Raji (cell line): Measurements from ENCODE around the gene PXDC1.

Source experiments
- POLR2A ChIP-seq: IDR thresholded peaks from 2 replicates; pipeline ENCODE4 v1.6.1; 2011; ENCODE audit warnings: low read depth, low read length, control low read depth; ENCODE audit not compliant: insufficient read depth

Gene PXDC1

DNA sequence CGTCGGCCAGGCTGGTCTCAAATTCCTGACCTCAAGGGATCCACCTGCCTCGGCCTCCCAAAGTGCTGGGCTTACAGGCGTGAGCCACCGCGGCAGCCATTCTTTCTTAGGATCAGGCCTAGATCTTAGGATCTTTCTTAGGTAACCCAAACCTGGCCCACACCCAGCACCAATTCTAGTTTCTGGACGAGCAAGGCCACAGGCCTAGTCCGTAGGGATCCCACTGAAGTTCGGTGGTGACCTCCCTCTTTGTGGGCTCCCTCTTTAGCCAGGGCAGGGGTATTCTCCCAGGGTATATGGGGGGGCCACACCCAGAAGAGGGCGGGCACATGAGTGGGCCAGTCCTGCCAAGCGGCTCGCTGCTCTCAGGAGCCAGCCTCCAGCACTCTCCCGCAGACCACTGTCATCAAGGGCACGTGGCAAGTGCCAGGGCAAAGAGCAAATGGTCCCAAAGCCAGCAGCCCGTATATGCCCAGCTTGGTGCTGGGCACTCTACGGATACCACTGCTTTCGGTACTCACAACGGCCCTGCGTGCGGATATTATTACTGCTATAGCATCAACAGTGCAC, 6.5 kb downstream of the PXDC1 start:
- no peak for TF ChIP-seq POLR2A

DNA sequence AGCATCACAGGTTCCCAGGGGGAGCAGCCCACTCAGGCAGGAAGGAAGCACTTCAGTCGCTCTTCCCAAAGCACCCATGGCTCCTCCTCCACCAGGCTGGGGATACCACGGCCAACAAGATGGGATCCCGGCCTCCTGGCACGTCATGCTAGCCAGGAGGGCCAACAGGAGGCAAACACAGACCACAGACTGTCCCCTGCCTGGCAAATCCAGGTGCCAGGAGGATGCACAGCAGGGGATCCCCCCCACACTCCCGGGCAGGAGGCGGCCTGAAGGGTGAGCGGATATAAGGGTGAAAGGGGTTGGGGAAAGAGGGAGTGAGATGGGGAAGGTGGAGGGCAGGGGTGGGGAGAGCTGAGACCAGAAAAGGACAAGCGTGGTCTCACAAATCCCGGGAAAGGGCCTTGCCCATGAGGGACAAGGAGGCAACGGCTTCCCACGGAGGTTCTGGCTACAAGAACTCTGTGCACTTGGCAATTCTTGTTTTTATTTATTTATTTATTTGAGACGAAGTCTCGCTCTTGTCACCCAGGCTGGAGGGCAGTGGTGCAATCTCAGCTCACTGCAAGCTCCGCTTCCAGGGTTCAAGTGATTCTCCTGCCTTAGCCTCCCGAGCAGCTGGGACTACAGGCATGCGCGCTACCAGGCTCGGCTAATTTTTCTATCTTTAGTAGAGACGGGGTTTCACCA, 7.2 kb downstream of the PXDC1 start:
- TF ChIP-seq POLR2A: no peak

DNA sequence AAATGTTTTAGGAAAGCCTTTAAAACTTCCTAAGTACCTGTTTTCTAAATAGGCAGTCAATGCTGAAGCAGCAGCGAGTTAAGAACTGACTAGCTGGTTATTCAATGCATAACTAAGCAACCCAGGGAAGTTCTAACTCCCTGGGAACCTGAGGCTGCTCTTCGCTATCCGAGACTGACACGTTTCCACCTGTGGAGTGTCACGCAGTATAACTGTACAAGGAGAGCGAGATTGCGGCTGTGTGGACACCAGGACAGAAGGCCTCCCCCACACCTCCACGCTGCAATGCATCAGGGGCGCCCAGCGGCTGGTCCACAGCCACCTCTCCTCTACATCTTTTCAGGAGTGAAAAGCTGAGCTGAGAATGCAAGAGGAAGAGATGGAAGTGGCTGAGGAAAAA, 8.0 kb downstream of the PXDC1 start:
- no peak for TF ChIP-seq POLR2A

DNA sequence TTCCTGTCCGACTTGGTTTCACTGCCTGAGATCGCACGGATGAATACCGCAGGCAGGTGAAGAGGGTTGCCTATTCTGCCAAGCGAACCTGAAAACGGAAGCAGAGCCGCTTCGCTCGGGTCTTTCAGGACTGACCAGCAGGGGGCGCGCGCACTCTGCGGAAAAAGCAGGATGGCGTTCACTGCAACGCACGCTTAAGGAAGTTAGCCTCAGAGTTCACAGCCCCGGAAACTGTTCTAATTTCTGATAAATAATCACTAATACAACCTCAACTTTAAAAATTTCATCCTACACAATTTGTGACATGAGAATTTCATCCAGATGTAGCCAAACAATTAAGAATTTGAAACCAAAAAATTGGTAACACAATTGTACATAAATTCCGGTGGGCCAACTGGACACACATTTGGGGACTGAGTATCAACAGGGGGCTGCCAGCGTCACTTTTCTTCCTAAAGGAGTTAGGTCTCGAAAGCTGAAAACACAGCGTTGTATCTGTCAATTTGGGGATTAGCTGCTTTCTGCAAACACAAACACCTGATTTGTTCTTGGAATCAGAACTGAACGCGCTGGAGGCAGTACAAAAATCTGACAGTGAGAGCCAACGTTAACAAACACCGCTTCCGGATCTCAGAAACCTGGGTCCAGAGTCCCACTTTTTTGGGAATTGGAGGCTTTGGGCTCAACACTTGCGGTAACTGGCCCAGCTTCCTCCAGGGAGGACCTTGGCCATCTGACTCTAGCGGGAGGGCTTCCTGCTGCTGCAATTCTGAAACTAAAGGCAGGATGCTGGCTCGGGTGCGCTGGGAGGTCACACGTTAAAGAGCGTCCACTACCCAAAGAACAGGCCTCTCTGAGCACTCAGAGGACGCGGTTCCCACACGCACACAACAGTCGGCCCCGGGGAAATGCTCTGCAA, 8.8 kb downstream of the PXDC1 start:
- no peak for TF ChIP-seq POLR2A

DNA sequence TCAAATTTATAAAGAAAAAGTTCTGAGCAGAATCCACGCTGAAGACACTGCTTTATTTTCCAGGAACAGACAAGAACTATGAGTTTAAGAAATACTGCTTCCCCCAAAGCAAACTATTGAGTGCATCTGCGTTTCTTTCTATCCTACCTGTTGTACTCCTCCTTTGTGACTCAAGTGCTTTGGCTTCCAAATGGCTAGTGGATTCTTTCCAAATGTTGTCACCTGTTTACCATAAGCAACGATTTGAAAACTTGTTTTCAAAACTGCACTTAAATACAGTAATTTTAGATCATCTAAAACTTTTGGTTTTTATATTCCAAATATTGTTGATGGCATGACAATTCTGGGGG, 9.5 kb downstream of the PXDC1 start:
- no peak for TF ChIP-seq POLR2A

DNA sequence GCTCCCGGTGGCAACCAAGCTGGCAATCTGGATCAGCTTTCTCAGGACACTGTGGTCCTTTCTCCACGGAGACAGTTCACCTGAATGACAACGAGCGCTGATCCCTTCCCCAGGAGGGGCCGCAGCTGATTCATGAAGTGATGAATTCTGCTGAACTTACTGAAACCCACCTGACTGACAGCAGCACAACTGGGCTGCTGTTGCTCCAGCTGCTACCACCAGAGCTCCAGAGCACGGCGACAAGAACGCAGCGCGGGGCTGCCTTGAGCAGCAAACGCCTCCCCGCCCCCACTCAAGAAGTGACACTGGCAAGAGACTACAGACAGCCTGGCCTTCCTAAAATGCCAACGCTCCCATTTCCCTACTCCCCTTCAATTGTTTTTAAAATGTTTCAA, 10.0 kb downstream of the PXDC1 start:
- TF ChIP-seq POLR2A: no peak

DNA sequence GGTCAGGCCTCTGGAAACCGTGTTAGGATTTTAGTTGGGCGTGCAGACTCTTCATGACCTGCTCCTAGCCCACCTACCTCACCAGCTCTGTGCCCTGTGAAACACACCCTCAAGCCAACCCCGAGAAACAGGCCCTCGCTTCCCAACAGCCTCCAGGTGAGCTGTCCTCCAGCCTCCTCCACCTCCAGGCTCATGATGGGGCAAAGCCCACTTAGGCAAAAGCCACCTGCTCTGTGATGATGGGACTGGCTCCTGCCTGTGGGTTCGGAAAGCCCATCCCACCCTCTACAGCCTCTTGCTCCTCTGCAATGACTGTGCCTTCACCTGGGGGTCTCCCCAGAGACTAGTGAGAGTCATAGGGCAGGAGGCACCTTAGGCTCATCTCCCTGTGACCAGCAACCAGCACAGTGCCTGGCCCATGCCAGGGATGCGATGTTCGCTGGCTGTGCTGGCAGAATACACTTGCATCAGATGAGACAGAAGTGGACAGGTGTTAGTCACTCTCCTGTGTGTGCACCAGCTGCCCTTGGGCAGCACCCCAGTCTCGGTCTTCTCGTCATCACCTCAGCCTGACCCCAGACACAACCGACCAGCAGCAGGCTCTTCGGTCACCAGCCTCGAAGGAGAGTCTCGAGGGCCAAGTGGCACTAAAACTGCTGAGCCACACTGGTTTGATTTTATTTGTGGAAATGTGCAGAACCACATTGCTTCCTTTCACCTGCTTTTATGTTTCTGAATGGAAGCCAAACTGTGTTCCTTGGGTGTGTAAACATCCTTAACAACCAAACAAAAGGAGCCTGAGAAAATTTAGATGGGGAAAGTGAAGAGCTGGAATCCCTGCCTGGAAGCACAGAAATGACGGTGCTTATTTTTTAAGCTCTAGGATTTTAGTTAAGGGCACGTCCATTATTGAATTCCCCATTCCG, 10.7 kb downstream of the PXDC1 start:
- no peak for TF ChIP-seq POLR2A

DNA sequence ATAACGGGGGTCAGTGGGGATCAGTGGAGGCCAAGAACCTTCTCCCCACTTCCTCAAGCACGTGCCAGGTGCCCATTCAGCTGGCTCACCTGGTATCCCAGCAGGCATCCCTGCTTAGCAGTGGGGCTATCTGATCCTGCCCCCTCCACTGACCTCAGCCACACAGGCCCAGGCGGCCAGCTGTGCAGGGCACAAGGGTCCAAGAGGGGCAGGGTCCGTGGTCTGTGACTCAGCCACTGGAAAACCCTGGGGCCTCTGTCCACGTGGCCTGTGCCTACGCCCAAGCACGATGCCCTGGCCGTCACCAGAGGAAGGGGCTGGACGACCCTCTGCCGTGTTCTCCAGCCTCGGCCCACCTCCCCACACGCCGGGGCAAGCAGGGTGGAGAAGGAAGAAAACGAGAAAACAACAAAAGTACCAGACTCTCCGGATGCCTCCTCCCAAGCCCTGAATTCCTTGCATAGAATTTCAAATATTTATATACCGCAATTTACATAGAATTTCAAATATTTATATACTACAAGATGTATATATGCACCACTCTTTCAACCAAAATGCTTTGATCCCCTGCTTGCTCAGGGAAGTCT, 12.1 kb downstream of the PXDC1 start:
- TF ChIP-seq POLR2A: no peak

DNA sequence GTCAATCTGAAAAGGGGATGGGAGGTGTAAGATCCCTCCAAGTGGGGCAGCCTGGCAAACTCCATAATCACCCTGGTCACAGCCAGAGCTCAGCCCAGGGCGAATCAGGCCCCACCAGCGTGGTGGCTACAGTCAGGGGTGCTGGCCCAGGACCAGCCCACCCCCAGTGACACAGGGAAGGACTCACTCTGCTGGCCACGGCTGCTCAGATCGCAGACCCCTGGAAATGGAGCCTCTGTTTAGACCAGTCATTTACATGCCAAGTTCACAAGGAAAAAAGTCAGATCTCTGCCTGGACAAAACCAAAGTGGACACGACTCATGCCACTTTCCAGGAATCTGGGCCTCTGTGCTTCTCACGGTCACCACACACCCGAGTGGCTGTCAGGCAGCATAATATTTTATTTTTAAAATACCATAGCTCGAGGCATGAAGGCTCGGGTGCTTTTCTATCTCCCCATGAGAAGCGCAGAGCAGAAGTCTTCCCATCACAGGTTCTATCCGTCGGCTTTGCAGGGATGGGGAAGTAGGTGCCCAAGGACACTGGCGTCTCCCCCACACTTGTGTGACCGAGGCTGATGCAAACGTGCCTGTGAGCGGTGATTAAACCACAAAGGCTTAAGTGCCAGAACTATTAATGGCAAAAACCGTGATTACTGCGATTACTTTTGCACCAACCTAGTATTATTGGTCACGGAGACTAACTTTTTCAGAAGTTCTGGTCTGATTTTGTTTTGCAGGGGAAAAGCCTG, 13.0 kb downstream of the PXDC1 start:
- no peak for TF ChIP-seq POLR2A

DNA sequence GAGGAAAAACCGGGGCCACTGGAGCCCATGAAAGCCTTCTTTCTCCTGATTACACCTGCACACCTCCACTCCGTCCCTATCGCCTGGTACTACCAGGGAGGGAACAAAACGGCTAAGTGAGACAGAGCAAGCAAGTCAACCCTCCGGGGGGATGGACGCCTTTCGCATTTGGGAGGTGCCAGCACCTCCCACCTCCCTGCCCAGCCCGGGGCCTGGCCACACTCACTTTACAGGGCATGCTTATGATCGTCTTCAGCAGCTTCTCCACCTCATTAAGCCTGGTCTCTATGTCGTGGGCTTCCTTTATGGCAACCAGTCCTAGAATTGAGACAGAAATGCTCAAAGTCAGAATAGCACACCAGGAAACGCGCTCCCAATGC, 13.7 kb downstream of the PXDC1 start:
- TF ChIP-seq POLR2A: no peak

DNA sequence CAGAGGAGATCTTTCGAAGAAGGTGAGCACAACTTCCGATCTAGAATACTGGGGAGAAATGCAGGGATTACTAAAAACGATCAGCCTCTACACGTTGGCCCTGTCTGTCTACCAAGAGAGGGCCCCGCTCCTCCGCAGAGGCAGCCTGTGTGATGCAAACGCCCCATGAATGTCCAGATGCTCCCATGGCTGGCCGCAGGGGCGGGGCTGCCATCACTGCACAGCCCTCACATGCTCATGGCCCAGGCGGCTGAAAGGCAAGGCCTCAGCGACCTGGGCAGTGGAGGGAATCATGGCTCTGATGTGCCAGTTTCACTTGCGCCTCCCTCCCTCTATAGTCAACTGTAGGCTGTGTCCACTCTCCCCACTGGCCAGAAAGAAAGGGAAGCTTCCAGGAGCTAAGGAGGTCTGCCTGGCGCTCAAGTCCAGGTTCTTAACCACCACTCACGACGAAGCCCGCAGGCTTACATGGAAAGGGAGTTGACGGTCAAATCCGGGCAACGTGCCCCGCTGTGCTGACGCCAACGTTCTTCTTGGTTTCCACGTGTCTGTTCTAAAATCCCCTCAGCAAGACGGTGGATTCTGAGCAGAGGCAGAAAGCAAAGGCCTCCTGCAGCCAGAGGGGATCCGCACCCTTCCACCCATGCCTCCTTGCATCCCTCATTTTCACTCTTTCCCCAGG, 14.2 kb downstream of the PXDC1 start:
- TF ChIP-seq POLR2A: no peak

DNA sequence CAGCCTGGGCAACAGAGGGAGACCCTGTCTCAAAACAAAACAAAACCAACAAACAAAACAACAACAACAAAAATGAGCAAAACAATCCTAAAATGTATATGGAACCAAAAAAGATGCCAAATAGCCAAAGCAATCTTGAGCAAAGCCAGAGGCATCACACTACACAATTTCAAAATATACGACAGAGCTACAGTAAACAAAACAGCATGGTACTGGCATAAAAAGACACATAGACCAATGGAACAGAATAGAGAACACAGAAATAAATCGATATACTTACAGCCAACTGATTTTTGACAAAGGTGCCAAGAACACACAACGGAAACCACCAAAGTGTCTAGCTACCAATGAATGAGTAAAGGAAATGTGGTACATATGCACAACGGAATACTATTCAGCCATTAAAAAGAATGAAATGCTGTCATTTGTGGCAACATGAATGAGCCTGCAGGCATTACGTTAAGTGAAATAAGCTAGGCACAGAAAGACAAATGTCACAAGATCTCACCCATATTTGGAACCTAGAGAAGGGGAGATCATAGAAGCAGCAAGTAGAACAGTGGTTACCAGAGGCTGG, 16.4 kb downstream of the PXDC1 start:
- TF ChIP-seq POLR2A: no peak

DNA sequence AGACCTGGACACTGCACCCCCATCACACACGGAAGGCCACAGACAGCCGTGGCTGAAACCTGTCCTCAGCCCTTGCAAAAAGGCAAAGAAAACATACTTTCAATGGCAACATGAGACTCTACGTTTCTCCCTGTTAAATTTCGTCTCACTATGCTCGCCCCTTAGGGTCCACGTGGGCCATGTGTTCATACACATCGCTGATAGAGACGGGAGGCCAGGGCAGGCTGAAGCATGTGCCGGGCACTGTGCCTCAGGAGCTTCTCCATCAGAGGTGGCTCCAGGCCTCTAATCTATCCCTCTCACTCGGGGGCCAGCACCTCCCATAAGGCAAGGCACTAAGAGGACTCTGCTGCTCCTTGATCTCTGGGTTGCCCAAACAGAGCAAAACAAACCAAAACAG, 17.5 kb downstream of the PXDC1 start:
- no peak for TF ChIP-seq POLR2A
